SK-N-SH (cell line): ENCODE results near the gene SHKBP1. TPM values are rescaled to one million over a fixed set of nuclear protein-coding genes. Genes with fewer than 3 reads are reported as not detected.
A peak's percentile ranks its signal among the peaks of the same experiment; 100 is the strongest.

Experiments
- CTCF ChIA-PET: fragments of 300-600, 350-600 bp; formaldehyde crosslinking; extraction: SDS; loops from one replicate; lab custom pipeline; 2021; lab: Yijun Ruan, JAX
- POLR2A ChIA-PET: fragments of 350-600 bp; sonication (Branson Sonifier 250); formaldehyde crosslinking; extraction: SDS; loops from one replicate; lab custom pipeline; 2020; ENCODE audit warnings: antibody characterized with exemption, inconsistent platforms; lab: Yijun Ruan, JAX
- DNase-seq: peaks from one replicate; pipeline ENCODE4 v3.0.0; 2012
- H2AFZ ChIP-seq: fragments of 200-600 bp; sonication (generic); 2 replicates; pipeline ENCODE4 v1.8.1; 2016; ENCODE audit warnings: antibody characterized with exemption, mild to moderate bottlenecking, low read depth
- H3F3A ChIP-seq: fragments of 200-600 bp; sonication (generic); replicated peaks from 2 replicates; pipeline ENCODE3; 2016; ENCODE audit warnings: antibody characterized with exemption, mild to moderate bottlenecking; ENCODE audit not compliant: insufficient read depth
- H3K27ac ChIP-seq, 2 experiments: fragments of 200-500 bp in 1 of 2; fragments of 200-600 bp in 1 of 2; sonication (Bioruptor generic) in 1 of 2; sonication (generic), shearing (Covaris generic) in 1 of 2; 2 replicates each; pipeline versions ENCODE4 v1.5.1 to v1.6.1; 2014 to 2016; ENCODE audit warnings: low read depth in 2 of 2, inconsistent platforms in 1 of 2, low read length in 1 of 2, mild to moderate bottlenecking in 1 of 2, mixed read lengths in 1 of 2
- H3K27me3 ChIP-seq: fragments of 200-600 bp; sonication (generic), shearing (Covaris generic); 2 replicates; pipeline ENCODE4 v1.6.1; 2016; ENCODE audit warnings: mixed run types; ENCODE audit not compliant: insufficient read depth
- H3K36me3 ChIP-seq, 2 experiments: fragments of 200-500 bp in 1 of 2; fragments of 200-600 bp in 1 of 2; sonication (Bioruptor generic) in 1 of 2; sonication (generic) in 1 of 2; replicated peaks in 1 of 2; 2 replicates each; pipeline versions ENCODE3 to v1.5.1; 2014 to 2016; ENCODE audit warnings: low read length in 1 of 2, mild to moderate bottlenecking in 1 of 2; ENCODE audit not compliant: insufficient read depth in 2 of 2, control insufficient read depth in 1 of 2
- H3K4me1 ChIP-seq, 2 experiments: fragments of 200-500 bp in 1 of 2; fragments of 200-600 bp in 1 of 2; sonication (Bioruptor generic) in 1 of 2; sonication (generic), shearing (Covaris generic) in 1 of 2; 2 replicates each; pipeline versions ENCODE4 v1.5.1 to v1.6.1; 2014 to 2016; ENCODE audit warnings: low read depth in 1 of 2, low read length in 1 of 2, mixed run types in 1 of 2; ENCODE audit not compliant: insufficient read depth in 2 of 2, control insufficient read depth in 1 of 2
- H3K4me2 ChIP-seq: fragments of 200-600 bp; sonication (generic), shearing (Covaris generic); 2 replicates; pipeline ENCODE4 v1.6.1; 2017; ENCODE audit warnings: mixed run types
- H3K4me3 ChIP-seq, 2 experiments: fragments of 200-500 bp in 1 of 2; fragments of 200-600 bp in 1 of 2; sonication (Bioruptor generic) in 1 of 2; sonication (generic), shearing (Covaris generic) in 1 of 2; 2 replicates each; pipeline versions ENCODE4 v1.5.1 to v1.8.1; 2014 to 2016; ENCODE audit warnings: low read depth in 2 of 2, inconsistent platforms in 1 of 2, low read length in 1 of 2, mild to moderate bottlenecking in 1 of 2, mixed read lengths in 1 of 2, moderate library complexity in 1 of 2
- H3K79me2 ChIP-seq: fragments of 200-600 bp; sonication (generic); 2 replicates; pipeline ENCODE4 v1.8.1; 2017; ENCODE audit warnings: mild to moderate bottlenecking; ENCODE audit not compliant: insufficient read depth
- H3K9ac ChIP-seq: fragments of 200-600 bp; sonication (generic); 2 replicates; pipeline ENCODE4 v1.6.1; 2017; ENCODE audit warnings: mixed run types
- H3K9me2 ChIP-seq: fragments of 200-600 bp; sonication (generic); 2 replicates; pipeline ENCODE4 v1.6.1; 2017; ENCODE audit warnings: mixed run types
- H3K9me3 ChIP-seq: fragments of 200-600 bp; sonication (generic); 2 replicates; pipeline ENCODE4 v1.6.1; 2017; ENCODE audit warnings: mixed run types, mild to moderate bottlenecking, moderate library complexity
- H4K20me1 ChIP-seq: fragments of 200-600 bp; sonication (generic); 2 replicates; pipeline ENCODE4 v1.6.1; 2017; ENCODE audit warnings: mild to moderate bottlenecking, mixed run types; ENCODE audit not compliant: insufficient read depth
- CHD2 ChIP-seq: fragments of 150-350 bp; IDR thresholded peaks from 2 replicates; pipeline ENCODE4 v1.6.1; 2018; ENCODE audit warnings: low read length; ENCODE audit not compliant: partially characterized antibody
- ELF1 ChIP-seq: IDR thresholded peaks from 2 replicates; pipeline ENCODE4 v1.4.0; 2012
- EP300 ChIP-seq, 2 experiments: IDR thresholded peaks; 2 replicates each; pipeline versions ENCODE4 v1.4.0 to v1.6.1; 2012; ENCODE audit warnings: borderline replicate concordance in 1 of 2, low read depth in 1 of 2, low read length in 1 of 2
- FOSL2 ChIP-seq: IDR thresholded peaks from 2 replicates; pipeline ENCODE4 v1.4.0; 2012; ENCODE audit warnings: low read depth, mild to moderate bottlenecking, moderate library complexity, borderline replicate concordance
- FOXJ3 ChIP-seq: sonication (generic); formaldehyde crosslinking; IDR thresholded peaks from 2 replicates; pipeline ENCODE4 v1.5.1; 2020; ENCODE audit warnings: mild to moderate bottlenecking, missing genetic modification reagents
- FOXM1 ChIP-seq: IDR thresholded peaks from 2 replicates; pipeline ENCODE4 v1.4.0; 2012; ENCODE audit warnings: low read depth, mild to moderate bottlenecking
- MXI1 ChIP-seq: IDR thresholded peaks from 2 replicates; pipeline ENCODE4 v1.6.1; 2012; ENCODE audit warnings: mild to moderate bottlenecking, low read depth, low read length, improper control_type of control experiment
- NFIC ChIP-seq: IDR thresholded peaks from 2 replicates; pipeline ENCODE4 v1.4.0; 2012; ENCODE audit warnings: borderline replicate concordance
- NRF1 ChIP-seq: IDR thresholded peaks from 2 replicates; pipeline ENCODE4 v1.6.1; 2012; ENCODE audit warnings: low read depth, mild to moderate bottlenecking, low read length
- RAD21 ChIP-seq: IDR thresholded peaks from 2 replicates; pipeline ENCODE4 v1.6.1; 2012; ENCODE audit warnings: mild to moderate bottlenecking, low read length
- RXRA ChIP-seq: IDR thresholded peaks from 2 replicates; pipeline ENCODE4 v1.4.0; 2012; ENCODE audit warnings: low read depth, mild to moderate bottlenecking, borderline replicate concordance
- SMC3 ChIP-seq: IDR thresholded peaks from 2 replicates; pipeline ENCODE4 v1.6.1; 2012; ENCODE audit warnings: low read depth, low read length, improper control_type of control experiment
- TAF1 ChIP-seq: IDR thresholded peaks from 2 replicates; pipeline ENCODE4 v1.6.1; 2012; ENCODE audit warnings: low read depth, mild to moderate bottlenecking, low read length, moderate library complexity, borderline replicate concordance
- TEAD4 ChIP-seq: IDR thresholded peaks from 2 replicates; pipeline ENCODE4 v1.4.0; 2012; ENCODE audit warnings: mild to moderate bottlenecking, borderline replicate concordance; ENCODE audit not compliant: insufficient read depth
- USF1 ChIP-seq: IDR thresholded peaks from 2 replicates; pipeline ENCODE4 v1.4.0; 2012; ENCODE audit warnings: low read depth, borderline replicate concordance
- ZBTB33 ChIP-seq: IDR thresholded peaks from 2 replicates; pipeline ENCODE4 v1.4.0; 2012; ENCODE audit warnings: low read depth, borderline replicate concordance
- WGBS: methylation state at CpG from one replicate; pipeline ENCODE4 v1.1.6; 2017; ENCODE audit warnings: low lambda C conversion rate; 5-methylcytosine and 5-hydroxymethylcytosine counted together
- polyA plus RNA-seq, 3 experiments: library from polyadenylated mRNA; depleted of rRNA; stranded (reverse); fragments of >200 nt; gene quantifications; 2 replicates each; pipeline ENCODE4 v1.2.3, GENCODE V29; 2012
- TF ChIP-seq, protein P1 (sequence below): fragments of 200-600 bp; sonication (generic); IDR thresholded peaks from 2 replicates; pipeline ENCODE4 v1.6.1; 2017; ENCODE audit warnings: antibody characterized with exemption, mild to moderate bottlenecking, moderate library complexity
- TF ChIP-seq, protein P2 (sequence below): IDR thresholded peaks from 2 replicates; pipeline ENCODE4 v1.6.1; 2012; ENCODE audit warnings: mild to moderate bottlenecking, low read depth, low read length, moderate library complexity

SHKBP1 gene
- polyA plus RNA-seq, 1 of the 3 experiments (the other 2 are of a cell fraction) = 62.7 TPM

DNA sequence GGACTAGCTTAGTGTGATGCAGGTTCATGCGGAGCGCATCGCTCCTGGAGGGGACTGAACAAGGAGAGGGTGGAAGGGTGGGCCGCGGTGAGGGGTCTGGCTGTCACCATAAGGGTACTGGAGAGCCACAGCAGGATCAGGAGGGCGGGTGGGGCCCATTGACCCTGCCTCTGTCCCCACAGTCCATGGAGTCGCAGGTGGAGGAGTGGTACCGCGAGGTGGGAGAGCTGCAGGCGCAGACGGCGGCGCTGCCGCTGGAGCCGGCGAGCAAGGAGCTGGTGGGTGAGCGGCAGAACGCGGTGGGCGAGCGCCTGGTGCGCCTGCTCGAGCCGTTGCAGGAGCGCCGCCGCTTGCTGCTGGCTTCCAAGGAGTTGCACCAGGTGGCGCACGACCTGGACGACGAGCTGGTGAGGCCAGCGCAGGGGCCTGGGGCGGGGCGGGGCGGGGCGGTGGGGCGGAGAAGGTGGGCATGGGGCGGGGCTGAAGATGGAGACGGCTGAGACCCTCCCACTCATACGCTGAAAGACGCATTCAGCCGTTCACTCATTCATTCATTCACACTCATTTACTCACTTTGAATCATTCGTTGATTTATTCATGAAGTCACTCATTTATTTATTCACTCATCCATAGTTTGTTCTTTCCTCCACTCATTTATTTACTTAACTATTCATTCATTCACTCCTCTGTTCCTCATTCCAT is 27.5 kb upstream of the SHKBP1 start (continued):
- TF ChIP-seq USF1 (no peak), FOXM1 (no peak), RXRA (no peak), TEAD4 (no peak), FOSL2 (no peak), EP300 (IDR thresholded peaks at IDR 0.05; ENCODE audit: borderline replicate concordance in 1 of 2, low read depth in 1 of 2, low read length in 1 of 2) (no peak), FOXJ3 (CRISPR knock-in tag) (no peak), ELF1 (no peak), NFIC (no peak)
- TF ChIP-seq, protein P1, sequence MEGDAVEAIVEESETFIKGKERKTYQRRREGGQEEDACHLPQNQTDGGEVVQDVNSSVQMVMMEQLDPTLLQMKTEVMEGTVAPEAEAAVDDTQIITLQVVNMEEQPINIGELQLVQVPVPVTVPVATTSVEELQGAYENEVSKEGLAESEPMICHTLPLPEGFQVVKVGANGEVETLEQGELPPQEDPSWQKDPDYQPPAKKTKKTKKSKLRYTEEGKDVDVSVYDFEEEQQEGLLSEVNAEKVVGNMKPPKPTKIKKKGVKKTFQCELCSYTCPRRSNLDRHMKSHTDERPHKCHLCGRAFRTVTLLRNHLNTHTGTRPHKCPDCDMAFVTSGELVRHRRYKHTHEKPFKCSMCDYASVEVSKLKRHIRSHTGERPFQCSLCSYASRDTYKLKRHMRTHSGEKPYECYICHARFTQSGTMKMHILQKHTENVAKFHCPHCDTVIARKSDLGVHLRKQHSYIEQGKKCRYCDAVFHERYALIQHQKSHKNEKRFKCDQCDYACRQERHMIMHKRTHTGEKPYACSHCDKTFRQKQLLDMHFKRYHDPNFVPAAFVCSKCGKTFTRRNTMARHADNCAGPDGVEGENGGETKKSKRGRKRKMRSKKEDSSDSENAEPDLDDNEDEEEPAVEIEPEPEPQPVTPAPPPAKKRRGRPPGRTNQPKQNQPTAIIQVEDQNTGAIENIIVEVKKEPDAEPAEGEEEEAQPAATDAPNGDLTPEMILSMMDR = peak; percentile 40
- TF ChIP-seq, all 33 proteins: peak for 4

DNA sequence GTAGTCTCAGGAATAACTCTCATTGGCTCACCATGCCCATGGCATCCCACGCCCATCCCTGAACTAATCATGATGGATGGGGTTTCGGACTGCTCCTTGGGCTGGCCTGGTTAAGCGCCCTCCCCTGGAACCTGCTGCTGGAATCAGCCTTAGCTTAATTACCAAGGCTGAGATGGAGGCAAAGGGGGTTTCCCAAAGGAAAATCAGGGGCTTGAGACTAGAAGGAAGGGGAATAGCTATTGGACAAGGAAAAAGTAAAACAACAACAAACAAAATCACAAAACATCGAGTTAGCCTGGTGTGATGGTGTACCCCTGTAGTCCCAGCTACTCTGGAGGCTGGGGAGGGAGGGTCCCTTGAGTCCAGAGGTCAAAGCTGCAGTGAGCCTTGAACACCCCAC is 25.7 kb upstream of the SHKBP1 start:
- Histone ChIP-seq H3K4me1 (peaks cover 3 to 4% of the 10 kb centered on the region in 2 experiments; a peak in 1 of 4 replicates), H3K36me3 (no peaks in the 10 kb centered on the region), H3K4me3 (no peak overlapping the region), H3K9ac (no peak overlapping the region)
- DNase-seq = no peak
- CTCF ChIA-PET = interaction anchor here (1.4 to 1.6 kb wide), 3 partner anchors 10 to 84 kb away, joined by 3 to 11 read pairs (median 5); no protein-coding TSS in a partner anchor
- TF ChIP-seq SMC3 = no peak
- no peak for TF ChIP-seq MXI1
- TF ChIP-seq RAD21 = no peak
- no peak for TF ChIP-seq CHD2
- no peak for TF ChIP-seq FOXM1
- TF ChIP-seq TAF1 = no peak
- TF ChIP-seq NRF1 = no peak
- TF ChIP-seq, protein P2, sequence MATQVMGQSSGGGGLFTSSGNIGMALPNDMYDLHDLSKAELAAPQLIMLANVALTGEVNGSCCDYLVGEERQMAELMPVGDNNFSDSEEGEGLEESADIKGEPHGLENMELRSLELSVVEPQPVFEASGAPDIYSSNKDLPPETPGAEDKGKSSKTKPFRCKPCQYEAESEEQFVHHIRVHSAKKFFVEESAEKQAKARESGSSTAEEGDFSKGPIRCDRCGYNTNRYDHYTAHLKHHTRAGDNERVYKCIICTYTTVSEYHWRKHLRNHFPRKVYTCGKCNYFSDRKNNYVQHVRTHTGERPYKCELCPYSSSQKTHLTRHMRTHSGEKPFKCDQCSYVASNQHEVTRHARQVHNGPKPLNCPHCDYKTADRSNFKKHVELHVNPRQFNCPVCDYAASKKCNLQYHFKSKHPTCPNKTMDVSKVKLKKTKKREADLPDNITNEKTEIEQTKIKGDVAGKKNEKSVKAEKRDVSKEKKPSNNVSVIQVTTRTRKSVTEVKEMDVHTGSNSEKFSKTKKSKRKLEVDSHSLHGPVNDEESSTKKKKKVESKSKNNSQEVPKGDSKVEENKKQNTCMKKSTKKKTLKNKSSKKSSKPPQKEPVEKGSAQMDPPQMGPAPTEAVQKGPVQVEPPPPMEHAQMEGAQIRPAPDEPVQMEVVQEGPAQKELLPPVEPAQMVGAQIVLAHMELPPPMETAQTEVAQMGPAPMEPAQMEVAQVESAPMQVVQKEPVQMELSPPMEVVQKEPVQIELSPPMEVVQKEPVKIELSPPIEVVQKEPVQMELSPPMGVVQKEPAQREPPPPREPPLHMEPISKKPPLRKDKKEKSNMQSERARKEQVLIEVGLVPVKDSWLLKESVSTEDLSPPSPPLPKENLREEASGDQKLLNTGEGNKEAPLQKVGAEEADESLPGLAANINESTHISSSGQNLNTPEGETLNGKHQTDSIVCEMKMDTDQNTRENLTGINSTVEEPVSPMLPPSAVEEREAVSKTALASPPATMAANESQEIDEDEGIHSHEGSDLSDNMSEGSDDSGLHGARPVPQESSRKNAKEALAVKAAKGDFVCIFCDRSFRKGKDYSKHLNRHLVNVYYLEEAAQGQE = no peak
- no peak for TF ChIP-seq NFIC
- TF ChIP-seq ZBTB33 = no peak
- TF ChIP-seq, all 33 proteins: peak for 0
- POLR2A ChIA-PET = interaction anchor here (0.7 kb wide), 1 partner anchor 33 kb away, joined by 3 read pairs; no protein-coding TSS in a partner anchor
- peaks cover 5% of the 10 kb centered on the region for H3F3A ChIP-seq
- no peaks in the 10 kb centered on the region for H4K20me1 ChIP-seq
- 91% methylated on average over 4 of the region's 4 CpGs for WGBS
- no peak overlapping the region for H2AFZ ChIP-seq
- H3K27ac ChIP-seq = no peak overlapping the region
- H3K9me3 ChIP-seq = no peaks in the 10 kb centered on the region
- H3K27me3 ChIP-seq = no peaks in the 10 kb centered on the region
- H3K4me2 ChIP-seq = no peak overlapping the region
- H3K79me2 ChIP-seq = no peaks in the 10 kb centered on the region
- H3K9me2 ChIP-seq = no peaks in the 10 kb centered on the region
